GM18909 (cell line): ENCODE data around the gene HOXC9.

Experiments used
- ATAC-seq: cut with Tn5 transposase; IDR thresholded peaks from one replicate; pipeline ENCODE4 v1.9.1; 2021; ENCODE audit warnings: mild to moderate bottlenecking; ENCODE audit not compliant: unreplicated experiment, poor library complexity

The HOXC9 gene

DNA sequence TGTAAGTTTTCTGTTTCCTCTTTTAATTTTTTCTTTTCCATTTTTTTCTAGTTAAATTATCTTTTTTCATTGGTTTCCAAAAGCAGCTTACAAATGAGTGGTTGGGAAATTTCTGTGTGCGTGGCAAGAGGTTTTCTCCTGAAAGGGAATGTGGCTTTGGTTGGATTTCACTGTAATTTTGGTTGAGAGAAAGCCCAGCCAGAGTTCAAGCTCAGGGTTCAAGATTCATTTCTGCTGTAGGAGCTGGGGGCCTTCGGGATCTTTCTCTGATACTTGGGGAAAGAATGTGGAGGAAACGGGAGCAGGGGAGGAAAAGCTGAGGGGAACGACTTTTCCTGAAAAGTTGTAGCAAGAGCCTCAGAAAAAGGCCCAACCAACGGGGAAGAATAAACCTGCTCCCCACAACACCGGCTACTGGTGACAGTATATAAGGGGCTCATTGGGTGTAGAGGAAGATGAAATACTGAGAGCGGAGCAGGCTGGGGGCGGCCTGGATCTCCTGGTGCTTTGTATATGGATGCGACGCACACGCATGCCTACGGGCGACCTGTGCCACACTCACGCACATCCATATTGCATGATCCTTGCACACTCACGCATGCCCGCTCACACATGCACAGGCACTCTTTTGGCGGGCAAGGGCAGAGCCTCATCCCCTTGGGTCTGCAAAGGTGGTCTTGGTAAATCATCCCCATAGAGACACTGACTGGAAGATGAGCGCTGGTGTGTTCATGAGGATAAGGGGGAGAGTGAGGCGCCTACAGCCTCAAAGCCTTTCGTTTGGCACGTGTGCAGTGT is 13.1 kb upstream of the HOXC9 start:
- no peak for ATAC-seq

DNA sequence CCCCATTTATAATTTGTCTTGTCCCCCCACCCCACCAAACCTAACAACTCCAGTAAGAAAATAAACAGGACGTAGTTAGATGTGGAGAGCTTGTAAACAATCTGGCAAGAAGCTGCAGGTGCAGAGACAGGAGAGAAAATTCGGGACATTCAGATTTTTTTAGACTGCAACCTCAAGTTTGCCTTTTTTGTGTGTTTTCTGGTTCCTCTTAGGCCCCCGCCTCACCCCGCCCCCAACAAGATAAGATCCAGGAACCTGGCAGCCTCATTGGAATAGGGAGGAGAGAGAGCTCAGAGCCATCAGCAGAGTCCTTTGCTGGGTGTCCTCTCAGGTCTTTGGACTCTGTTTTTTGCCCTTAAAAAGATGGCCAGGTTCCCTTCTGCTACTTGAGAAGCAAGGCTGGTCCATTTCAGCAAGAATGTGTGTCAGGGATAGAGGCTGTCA is 12.2 kb upstream of the HOXC9 start:
- no peak for ATAC-seq

- no peak for ATAC-seq
Observed at GRCh38 chr12:53988541-53989226, 11.3 kb upstream of the HOXC9 start.

GRCh38 chr12:53989227-53990113 is 10.5 kb upstream of the HOXC9 start:
- ATAC-seq = no peak

GRCh38 chr12:53990311-53991076 is 9.5 kb upstream of the HOXC9 start:
- no peak for ATAC-seq

- ATAC-seq = no peak
Observed at GRCh38 chr12:53991077-53991460, 8.9 kb upstream of the HOXC9 start.

DNA sequence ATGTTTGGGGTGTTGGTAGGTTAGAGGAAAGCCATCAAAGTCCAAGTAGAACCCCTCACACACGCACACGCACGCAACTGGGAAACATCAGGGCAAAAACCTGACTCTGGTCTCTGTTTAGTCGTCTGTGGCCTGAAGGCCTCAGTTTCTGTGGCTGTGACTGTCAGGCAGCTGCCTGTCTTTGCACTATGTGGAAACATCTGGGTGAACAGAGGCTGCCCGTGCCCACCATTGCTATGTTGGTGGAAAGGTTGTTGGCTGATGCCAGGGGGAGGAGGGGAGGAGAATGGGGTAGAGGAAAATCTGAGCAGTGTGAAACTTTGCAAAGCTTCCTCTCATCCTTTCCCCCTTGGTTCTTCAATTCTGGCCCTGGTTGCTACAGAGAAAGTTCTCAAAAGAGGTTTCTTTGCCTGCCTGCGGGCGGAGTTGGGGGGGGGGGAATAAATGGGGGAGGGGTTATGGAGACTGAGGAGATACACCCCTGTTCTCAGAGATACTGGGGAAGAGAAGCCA is 7.5 kb upstream of the HOXC9 start:
- ATAC-seq = no peak

- no peak for ATAC-seq
Observed at GRCh38 chr12:53993162-53994008, 6.6 kb upstream of the HOXC9 start.

DNA sequence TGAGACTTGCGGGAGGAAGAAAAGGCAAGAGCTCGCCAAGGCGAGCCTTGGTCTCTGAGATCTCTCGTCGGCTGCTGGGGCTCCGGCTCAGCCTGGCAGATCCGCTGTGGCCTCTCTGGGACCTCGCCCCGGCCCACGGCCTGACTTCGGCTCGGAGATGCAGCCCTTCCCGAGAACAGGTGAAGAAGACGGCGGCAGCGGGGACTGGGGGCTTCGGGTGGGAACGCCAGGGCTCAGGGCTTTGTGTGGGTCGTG is 6.0 kb upstream of the HOXC9 start:
- ATAC-seq = no peak

DNA sequence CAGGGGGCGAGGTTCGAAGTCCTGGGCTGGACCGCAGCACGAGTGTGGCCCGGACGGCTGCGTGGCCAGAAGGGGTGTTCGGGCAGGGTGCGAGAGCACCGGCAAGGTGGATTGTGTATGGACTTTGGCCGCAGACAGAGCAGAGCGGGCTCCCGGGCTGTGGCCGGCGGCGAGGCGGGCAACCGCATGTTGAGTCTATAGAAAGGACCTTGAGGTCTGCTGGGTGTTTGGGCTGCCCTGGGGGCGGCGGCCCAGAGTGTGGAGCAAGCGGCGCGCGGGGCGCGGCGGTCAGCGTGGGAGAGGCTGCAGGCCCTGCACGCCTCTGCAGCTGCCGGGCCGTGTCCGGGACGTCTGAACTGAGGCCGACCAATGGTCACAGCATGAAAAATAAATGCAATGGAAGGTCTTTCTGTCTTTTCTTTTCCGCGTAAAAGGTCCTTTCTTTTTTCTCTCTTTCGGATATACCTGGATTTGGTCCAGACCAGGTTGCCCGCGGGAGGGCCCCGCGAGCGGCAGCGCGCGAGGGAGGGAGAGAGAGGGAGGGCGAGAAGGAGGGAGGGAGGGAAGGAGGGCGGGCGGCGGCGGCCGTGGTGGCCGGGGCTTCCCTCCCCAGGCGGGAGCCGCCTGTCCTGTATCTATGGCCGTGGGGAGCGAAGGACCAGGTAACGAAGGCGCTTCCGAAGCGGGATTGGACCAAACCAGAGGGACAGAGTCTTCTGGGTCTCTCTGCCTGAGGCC is 5.5 kb upstream of the HOXC9 start:
- no peak for ATAC-seq

DNA sequence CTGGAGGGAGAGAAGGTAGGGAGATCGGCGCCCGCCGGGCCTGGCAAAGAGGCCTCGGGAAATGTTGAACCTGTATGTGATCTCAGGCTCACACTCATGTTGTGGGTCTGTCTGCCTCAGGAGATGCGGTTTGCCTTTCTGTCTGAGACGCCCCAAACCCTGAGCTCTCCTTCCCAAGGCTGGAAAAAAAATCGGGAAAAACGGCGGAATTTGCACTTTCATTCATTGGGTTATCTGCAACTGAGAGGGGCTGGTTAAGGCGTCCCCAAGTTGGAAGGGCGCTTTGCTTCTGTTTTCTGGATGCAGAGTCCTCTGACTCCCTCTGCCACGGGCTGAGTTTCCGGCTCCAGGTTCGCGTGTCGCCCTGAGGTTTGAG is 5.0 kb upstream of the HOXC9 start:
- ATAC-seq = no peak

- no peak for ATAC-seq
Observed at GRCh38 chr12:53995378-53996239, 4.4 kb upstream of the HOXC9 start.

GRCh38 chr12:53996240-53997203 is 3.4 kb upstream of the HOXC9 start:
- no peak for ATAC-seq

DNA sequence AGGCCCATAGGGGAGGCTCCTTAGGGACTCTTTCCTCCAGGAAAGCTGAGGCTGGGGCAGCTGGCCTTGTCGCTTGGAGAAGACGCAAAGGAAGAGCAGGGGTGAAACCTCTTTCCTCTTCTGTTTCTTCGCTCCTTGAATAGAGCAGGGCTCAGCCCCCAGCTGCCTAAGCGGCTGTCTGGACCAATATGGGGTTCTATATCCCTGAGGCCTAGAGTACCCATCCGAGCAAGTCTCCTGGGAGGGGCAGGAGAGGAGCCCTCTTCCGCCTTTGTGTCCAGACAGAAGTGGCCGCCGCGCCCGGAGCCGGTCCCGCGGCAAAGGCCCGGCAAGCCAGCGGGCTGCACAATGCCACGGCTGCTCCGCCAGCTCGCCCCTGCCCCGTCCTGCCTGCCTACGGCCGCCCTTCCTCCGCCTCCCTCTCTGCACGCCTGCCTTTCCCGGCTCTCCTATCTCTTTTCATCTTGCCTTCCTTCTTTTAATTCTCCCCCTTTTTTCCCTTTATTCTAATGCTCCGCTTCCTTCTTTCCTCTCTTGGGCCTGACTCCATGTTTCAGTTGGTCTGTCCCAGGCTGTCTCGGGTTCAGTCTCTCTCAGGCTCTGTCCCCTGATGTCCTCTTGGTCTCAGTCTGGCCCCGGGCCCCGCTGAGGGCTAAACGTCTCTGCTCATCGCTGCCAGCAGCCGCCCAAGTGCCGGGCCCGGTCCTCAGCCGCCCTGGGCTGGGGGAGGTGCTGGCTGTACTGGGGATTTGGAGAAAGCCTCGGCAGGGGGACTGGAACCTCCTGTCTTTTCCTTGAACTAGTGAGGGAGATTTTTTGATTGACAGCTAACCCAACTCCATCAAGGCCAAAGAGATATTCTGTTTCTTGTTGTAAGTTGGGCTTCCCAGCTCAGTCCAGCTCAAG is 2.5 kb upstream of the HOXC9 start:
- ATAC-seq = no peak

- no peak for ATAC-seq
Observed at GRCh38 chr12:53998110-53998899, 1.7 kb upstream of the HOXC9 start.
